HEK293 (cell line): Measurements from ENCODE around the gene FKBP9.
A peak's percentile ranks its signal among the peaks of the same experiment; 100 is the strongest.

Experiments
- CTCF ChIA-PET: fragments of 350-600 bp; formaldehyde crosslinking; extraction: SDS; loops from one replicate; lab custom pipeline; 2021; ENCODE audit warnings: antibody characterized with exemption; lab: Yijun Ruan, JAX
- POLR2A ChIA-PET: fragments of 300-600 bp; formaldehyde crosslinking; extraction: SDS; loops from one replicate; lab custom pipeline; 2020; ENCODE audit warnings: antibody characterized with exemption, inconsistent platforms; lab: Yijun Ruan, JAX
- H3K27ac ChIP-seq: fragments of 200-500 bp; sonication (Bioruptor generic); 2 replicates; pipeline ENCODE4 v1.5.1; 2014; ENCODE audit warnings: low read depth, low read length, control low read depth, inconsistent platforms; ENCODE audit errors: extremely low read depth
- H3K36me3 ChIP-seq, 2 experiments: fragments of 200-500 bp in 1 of 2; sonication (Bioruptor generic) in 1 of 2; 1 replicate in 1 of 2; 2 replicates in 1 of 2; pipeline ENCODE4 v1.5.1; 2014 to 2017; ENCODE audit warnings: inconsistent platforms in 2 of 2, low read length in 2 of 2; ENCODE audit not compliant: control insufficient read depth in 2 of 2, insufficient read depth in 1 of 2
- H3K4me1 ChIP-seq: fragments of 200-500 bp; sonication (Bioruptor generic); 2 replicates; pipeline ENCODE4 v1.5.1; 2014; ENCODE audit warnings: mild to moderate bottlenecking, low read length, inconsistent platforms; ENCODE audit not compliant: control insufficient read depth, insufficient read depth
- H3K4me3 ChIP-seq: 2 replicates; pipeline ENCODE4 v1.5.1; 2011; ENCODE audit warnings: low read depth, mild to moderate bottlenecking, control low read depth, low read length, moderate library complexity
- H3K9me3 ChIP-seq: fragments of 200-500 bp; sonication (Bioruptor generic); 2 replicates; pipeline ENCODE4 v1.5.1; 2014; ENCODE audit warnings: low read depth, low read length, inconsistent platforms; ENCODE audit not compliant: control insufficient read depth, insufficient read depth
- GLIS2 ChIP-seq: fragments of 450-650 bp; formaldehyde crosslinking; IDR thresholded peaks from 2 replicates; pipeline ENCODE4 v1.5.1; 2016; ENCODE audit warnings: missing biosample characterization, missing genetic modification characterization
- ZBTB17 ChIP-seq: fragments of 450-650 bp; formaldehyde crosslinking; IDR thresholded peaks from 2 replicates; pipeline ENCODE4 v1.5.1; 2016; ENCODE audit warnings: missing biosample characterization, missing genetic modification characterization
- ZBTB21 ChIP-seq: fragments of 450-650 bp; formaldehyde crosslinking; IDR thresholded peaks from 2 replicates; pipeline ENCODE4 v1.5.1; 2017; ENCODE audit warnings: missing biosample characterization, missing genetic modification characterization
- ZBTB26 ChIP-seq: fragments of 450-650 bp; formaldehyde crosslinking; optimal IDR thresholded peaks from 2 replicates; pipeline ENCODE3; 2016; ENCODE audit warnings: missing biosample characterization, mild to moderate bottlenecking, missing genetic modification characterization
- ZBTB48 ChIP-seq: fragments of 450-650 bp; formaldehyde crosslinking; IDR thresholded peaks from 2 replicates; pipeline ENCODE4 v1.5.1; 2016; ENCODE audit warnings: missing biosample characterization, missing genetic modification characterization
- ZNF133 ChIP-seq: fragments of 450-650 bp; formaldehyde crosslinking; IDR thresholded peaks from 2 replicates; pipeline ENCODE4 v1.5.1; 2016; ENCODE audit warnings: missing biosample characterization, missing genetic modification characterization
- ZNF23 ChIP-seq: fragments of 450-650 bp; formaldehyde crosslinking; IDR thresholded peaks from 2 replicates; pipeline ENCODE4 v1.5.1; 2016; ENCODE audit warnings: missing biosample characterization, missing genetic modification characterization, borderline replicate concordance
- ZNF501 ChIP-seq: fragments of 450-650 bp; formaldehyde crosslinking; IDR thresholded peaks from 2 replicates; pipeline ENCODE4 v1.5.1; 2016; ENCODE audit warnings: missing biosample characterization, missing genetic modification characterization
- ZNF521 ChIP-seq: fragments of 450-650 bp; formaldehyde crosslinking; IDR thresholded peaks from 2 replicates; pipeline ENCODE4 v1.5.1; 2017; ENCODE audit warnings: missing biosample characterization, mild to moderate bottlenecking, missing genetic modification characterization
- ZNF560 ChIP-seq: fragments of 450-650 bp; formaldehyde crosslinking; IDR thresholded peaks from 2 replicates; pipeline ENCODE4 v1.5.1; 2017; ENCODE audit warnings: missing biosample characterization, missing genetic modification characterization, borderline replicate concordance
- ZNF639 ChIP-seq: fragments of 450-650 bp; formaldehyde crosslinking; IDR thresholded peaks from 2 replicates; pipeline ENCODE4 v1.5.1; 2016; ENCODE audit warnings: missing biosample characterization, missing genetic modification characterization
- ZNF692 ChIP-seq: fragments of 450-650 bp; formaldehyde crosslinking; IDR thresholded peaks from 2 replicates; pipeline ENCODE4 v1.5.1; 2016; ENCODE audit warnings: missing biosample characterization, missing genetic modification characterization
- ZNF785 ChIP-seq: fragments of 450-650 bp; formaldehyde crosslinking; IDR thresholded peaks from 2 replicates; pipeline ENCODE4 v1.5.1; 2016; ENCODE audit warnings: missing biosample characterization, missing genetic modification characterization
- TF ChIP-seq, protein P1 (sequence below): fragments of 450-650 bp; formaldehyde crosslinking; conservative IDR thresholded peaks from 2 replicates; pipeline ENCODE4 v1.5.1; 2016; ENCODE audit warnings: low read depth, missing biosample characterization, missing genetic modification characterization
- TF ChIP-seq, protein P2 (sequence below): fragments of 450-650 bp; formaldehyde crosslinking; IDR thresholded peaks from 2 replicates; pipeline ENCODE4 v1.5.1; 2017; ENCODE audit warnings: missing biosample characterization, missing genetic modification characterization
- TF ChIP-seq, protein P3 (sequence below): fragments of 450-650 bp; formaldehyde crosslinking; IDR thresholded peaks from 2 replicates; pipeline ENCODE4 v1.5.1; 2016; ENCODE audit warnings: missing biosample characterization, missing genetic modification characterization
- TF ChIP-seq, protein P4 (sequence below): fragments of 450-650 bp; formaldehyde crosslinking; IDR thresholded peaks from 2 replicates; pipeline ENCODE4 v1.5.1; 2016; ENCODE audit warnings: missing biosample characterization, missing genetic modification characterization, borderline replicate concordance
- TF ChIP-seq, protein P5 (sequence below): sonication (generic); formaldehyde crosslinking; IDR thresholded peaks from 2 replicates; pipeline ENCODE4 v1.8.1; 2022; ENCODE audit warnings: mild to moderate bottlenecking, moderate library complexity, missing genetic modification reagents
- TF ChIP-seq, protein P6 (sequence below): fragments of 450-650 bp; formaldehyde crosslinking; IDR thresholded peaks from 2 replicates; pipeline ENCODE4 v1.5.1; 2016; ENCODE audit warnings: missing biosample characterization, missing genetic modification characterization

FKBP9 gene, protein sequence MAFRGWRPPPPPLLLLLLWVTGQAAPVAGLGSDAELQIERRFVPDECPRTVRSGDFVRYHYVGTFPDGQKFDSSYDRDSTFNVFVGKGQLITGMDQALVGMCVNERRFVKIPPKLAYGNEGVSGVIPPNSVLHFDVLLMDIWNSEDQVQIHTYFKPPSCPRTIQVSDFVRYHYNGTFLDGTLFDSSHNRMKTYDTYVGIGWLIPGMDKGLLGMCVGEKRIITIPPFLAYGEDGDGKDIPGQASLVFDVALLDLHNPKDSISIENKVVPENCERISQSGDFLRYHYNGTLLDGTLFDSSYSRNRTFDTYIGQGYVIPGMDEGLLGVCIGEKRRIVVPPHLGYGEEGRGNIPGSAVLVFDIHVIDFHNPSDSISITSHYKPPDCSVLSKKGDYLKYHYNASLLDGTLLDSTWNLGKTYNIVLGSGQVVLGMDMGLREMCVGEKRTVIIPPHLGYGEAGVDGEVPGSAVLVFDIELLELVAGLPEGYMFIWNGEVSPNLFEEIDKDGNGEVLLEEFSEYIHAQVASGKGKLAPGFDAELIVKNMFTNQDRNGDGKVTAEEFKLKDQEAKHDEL

GRCh38 chr7:32957326-32958045, at the start of gene FKBP9:
TSS of gene FKBP9 (plus strand) at chr7:32957440. CDS start at chr7:32957574, 134 bp downstream.
- POLR2A ChIA-PET = interaction anchor here (0.7 to 2.3 kb wide), 3 partner anchors 15 to 105 kb away, joined by 3 to 15 read pairs (median 7); partner anchors contain the start of gene NT5C3A
- no peak for TF ChIP-seq ZNF521 (tag by site-specific recombination)
- no peak for TF ChIP-seq ZBTB21 (tag by site-specific recombination)
- TF ChIP-seq, protein P1, sequence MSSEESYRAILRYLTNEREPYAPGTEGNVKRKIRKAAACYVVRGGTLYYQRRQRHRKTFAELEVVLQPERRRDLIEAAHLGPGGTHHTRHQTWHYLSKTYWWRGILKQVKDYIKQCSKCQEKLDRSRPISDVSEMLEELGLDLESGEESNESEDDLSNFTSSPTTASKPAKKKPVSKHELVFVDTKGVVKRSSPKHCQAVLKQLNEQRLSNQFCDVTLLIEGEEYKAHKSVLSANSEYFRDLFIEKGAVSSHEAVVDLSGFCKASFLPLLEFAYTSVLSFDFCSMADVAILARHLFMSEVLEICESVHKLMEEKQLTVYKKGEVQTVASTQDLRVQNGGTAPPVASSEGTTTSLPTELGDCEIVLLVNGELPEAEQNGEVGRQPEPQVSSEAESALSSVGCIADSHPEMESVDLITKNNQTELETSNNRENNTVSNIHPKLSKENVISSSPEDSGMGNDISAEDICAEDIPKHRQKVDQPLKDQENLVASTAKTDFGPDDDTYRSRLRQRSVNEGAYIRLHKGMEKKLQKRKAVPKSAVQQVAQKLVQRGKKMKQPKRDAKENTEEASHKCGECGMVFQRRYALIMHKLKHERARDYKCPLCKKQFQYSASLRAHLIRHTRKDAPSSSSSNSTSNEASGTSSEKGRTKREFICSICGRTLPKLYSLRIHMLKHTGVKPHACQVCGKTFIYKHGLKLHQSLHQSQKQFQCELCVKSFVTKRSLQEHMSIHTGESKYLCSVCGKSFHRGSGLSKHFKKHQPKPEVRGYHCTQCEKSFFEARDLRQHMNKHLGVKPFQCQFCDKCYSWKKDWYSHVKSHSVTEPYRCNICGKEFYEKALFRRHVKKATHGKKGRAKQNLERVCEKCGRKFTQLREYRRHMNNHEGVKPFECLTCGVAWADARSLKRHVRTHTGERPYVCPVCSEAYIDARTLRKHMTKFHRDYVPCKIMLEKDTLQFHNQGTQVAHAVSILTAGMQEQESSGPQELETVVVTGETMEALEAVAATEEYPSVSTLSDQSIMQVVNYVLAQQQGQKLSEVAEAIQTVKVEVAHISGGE (tag by site-specific recombination) = peak; percentile 53; the same call in 1 of the 2 replicates
- TF ChIP-seq, protein P2, sequence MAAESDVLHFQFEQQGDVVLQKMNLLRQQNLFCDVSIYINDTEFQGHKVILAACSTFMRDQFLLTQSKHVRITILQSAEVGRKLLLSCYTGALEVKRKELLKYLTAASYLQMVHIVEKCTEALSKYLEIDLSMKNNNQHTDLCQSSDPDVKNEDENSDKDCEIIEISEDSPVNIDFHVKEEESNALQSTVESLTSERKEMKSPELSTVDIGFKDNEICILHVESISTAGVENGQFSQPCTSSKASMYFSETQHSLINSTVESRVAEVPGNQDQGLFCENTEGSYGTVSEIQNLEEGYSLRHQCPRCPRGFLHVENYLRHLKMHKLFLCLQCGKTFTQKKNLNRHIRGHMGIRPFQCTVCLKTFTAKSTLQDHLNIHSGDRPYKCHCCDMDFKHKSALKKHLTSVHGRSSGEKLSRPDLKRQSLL (tag by site-specific recombination) = no peak
- TF ChIP-seq GLIS2 (tag by site-specific recombination) = peak; percentile 80
- TF ChIP-seq ZBTB26 = peak; percentile 96
- TF ChIP-seq, protein P3, sequence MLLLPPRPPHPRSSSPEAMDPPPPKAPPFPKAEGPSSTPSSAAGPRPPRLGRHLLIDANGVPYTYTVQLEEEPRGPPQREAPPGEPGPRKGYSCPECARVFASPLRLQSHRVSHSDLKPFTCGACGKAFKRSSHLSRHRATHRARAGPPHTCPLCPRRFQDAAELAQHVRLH = no peak
- TF ChIP-seq ZBTB17 (tag by site-specific recombination) = 0 out of 2 replicates have a peak, but pooled peaks have one; percentile 24
- TF ChIP-seq, protein P4, sequence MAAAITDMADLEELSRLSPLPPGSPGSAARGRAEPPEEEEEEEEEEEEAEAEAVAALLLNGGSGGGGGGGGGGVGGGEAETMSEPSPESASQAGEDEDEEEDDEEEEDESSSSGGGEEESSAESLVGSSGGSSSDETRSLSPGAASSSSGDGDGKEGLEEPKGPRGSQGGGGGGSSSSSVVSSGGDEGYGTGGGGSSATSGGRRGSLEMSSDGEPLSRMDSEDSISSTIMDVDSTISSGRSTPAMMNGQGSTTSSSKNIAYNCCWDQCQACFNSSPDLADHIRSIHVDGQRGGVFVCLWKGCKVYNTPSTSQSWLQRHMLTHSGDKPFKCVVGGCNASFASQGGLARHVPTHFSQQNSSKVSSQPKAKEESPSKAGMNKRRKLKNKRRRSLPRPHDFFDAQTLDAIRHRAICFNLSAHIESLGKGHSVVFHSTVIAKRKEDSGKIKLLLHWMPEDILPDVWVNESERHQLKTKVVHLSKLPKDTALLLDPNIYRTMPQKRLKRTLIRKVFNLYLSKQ (tag by site-specific recombination) = no peak
- TF ChIP-seq ZNF133 = no peak
- TF ChIP-seq, protein P5, sequence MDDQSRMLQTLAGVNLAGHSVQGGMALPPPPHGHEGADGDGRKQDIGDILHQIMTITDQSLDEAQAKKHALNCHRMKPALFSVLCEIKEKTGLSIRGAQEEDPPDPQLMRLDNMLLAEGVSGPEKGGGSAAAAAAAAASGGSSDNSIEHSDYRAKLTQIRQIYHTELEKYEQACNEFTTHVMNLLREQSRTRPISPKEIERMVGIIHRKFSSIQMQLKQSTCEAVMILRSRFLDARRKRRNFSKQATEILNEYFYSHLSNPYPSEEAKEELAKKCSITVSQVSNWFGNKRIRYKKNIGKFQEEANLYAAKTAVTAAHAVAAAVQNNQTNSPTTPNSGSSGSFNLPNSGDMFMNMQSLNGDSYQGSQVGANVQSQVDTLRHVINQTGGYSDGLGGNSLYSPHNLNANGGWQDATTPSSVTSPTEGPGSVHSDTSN (CRISPR knock-in tag) = peak; percentile 91
- TF ChIP-seq ZNF639 = no peak
- peak; percentile 64 for TF ChIP-seq ZNF501 (tag by site-specific recombination)
- no peak for TF ChIP-seq ZNF23 (tag by site-specific recombination)
- TF ChIP-seq ZNF560 (tag by site-specific recombination) = no peak
- TF ChIP-seq ZNF785 = 0 out of 2 replicates have a peak, but pooled peaks have one; percentile 32
- TF ChIP-seq, protein P6, sequence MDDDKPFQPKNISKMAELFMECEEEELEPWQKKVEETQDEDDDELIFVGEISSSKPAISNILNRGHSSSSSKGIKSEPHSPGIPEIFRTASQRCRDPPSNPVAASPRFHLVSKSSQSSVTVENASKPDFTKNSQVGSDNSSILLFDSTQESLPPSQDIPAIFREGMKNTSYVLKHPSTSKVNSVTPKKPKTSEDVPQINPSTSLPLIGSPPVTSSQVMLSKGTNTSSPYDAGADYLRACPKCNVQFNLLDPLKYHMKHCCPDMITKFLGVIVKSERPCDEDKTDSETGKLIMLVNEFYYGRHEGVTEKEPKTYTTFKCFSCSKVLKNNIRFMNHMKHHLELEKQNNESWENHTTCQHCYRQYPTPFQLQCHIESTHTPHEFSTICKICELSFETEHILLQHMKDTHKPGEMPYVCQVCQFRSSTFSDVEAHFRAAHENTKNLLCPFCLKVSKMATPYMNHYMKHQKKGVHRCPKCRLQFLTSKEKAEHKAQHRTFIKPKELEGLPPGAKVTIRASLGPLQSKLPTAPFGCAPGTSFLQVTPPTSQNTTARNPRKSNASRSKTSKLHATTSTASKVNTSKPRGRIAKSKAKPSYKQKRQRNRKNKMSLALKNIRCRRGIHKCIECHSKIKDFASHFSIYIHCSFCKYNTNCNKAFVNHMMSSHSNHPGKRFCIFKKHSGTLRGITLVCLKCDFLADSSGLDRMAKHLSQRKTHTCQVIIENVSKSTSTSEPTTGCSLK (tag by site-specific recombination) = no peak
- TF ChIP-seq ZBTB48 (tag by site-specific recombination) = peak; percentile 92; the same call in 1 of the 2 replicates
- TF ChIP-seq ZNF692 (tag by site-specific recombination) = 0 out of 2 replicates have a peak, but pooled peaks have one; percentile 9

More at GRCh38 chr7:32957326-32958045, at the start of gene FKBP9:
- Histone ChIP-seq H3K9me3 (no peaks in the 10 kb centered on the region), H3K36me3 (no peaks in the 10 kb centered on the region), H3K4me3 (peak within 1 kb of the TSS; percentile 68), H3K4me1 (no peaks in the 10 kb centered on the region), H3K27ac (peak within 1 kb of the TSS; percentile 69; the same call in 1 of the 2 replicates)
- CTCF ChIA-PET = interaction anchor here (1.1 to 1.3 kb wide), 2 partner anchors 15 to 112 kb away, joined by 4 read pairs; no protein-coding TSS in a partner anchor
